Stimulated activated CD4-positive, alpha-beta T cell treated with anti-CD3 and anti-CD28 coated beads, Interleukin-1b, Interleukin-23, amount 100 ng/mL, for 48 hours (primary cell): ENCODE data around the gene KLHDC3.
"Not testable (repeated sequence)": the region's sequence is repeated elsewhere in the genome, so short reads cannot be mapped to it uniquely, and the experiment has no call there.

Experiments used
- DNase-seq: peaks from one replicate; pipeline ENCODE4 v3.0.0-alpha.2; 2020

KLHDC3 gene

DNA sequence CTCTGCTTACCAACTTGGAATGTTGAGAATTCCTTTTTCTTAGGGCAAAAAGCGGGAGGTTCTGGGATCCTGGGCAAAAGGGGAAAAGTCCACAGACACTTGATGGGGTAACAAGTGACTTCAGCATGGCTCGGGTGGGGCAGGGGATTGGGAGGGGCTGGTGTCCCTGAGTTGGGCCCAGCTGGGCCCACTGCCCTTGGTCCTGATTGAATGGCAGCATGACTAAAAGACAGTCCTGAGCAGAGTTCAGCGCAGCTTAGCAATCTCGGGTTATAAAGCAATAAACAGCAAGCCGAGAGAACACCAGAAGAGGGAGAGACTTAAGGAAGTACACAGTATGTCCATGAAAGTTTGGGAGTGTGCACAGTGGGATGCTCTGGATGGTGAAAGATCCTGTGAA, 24.1 kb upstream of the KLHDC3 start:
- DNase-seq, result no peak

DNA sequence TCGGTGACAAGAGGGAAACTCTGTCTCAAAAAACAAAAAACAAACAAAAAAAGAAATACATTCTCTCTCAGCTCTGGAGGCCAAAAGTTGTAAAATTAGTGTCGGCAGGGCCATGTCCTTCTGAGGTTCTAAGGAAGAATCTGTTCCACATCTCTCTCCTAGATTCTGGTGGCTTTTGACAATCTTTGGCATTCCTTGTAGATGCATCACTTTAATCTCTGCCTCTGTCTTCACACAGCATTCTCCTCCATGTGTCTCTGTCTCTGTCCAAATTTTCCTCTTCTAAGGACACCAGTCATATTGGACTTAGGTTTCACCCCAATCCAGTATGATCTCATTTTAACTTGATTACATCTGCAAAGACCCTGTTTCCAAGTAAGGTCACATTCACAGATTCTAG, 20.6 kb upstream of the KLHDC3 start:
- no peak for DNase-seq

- DNase-seq, result no peak
Observed at GRCh38 chr6:42996513-42996912, 17.5 kb upstream of the KLHDC3 start.

- not testable (repeated sequence) for DNase-seq
Observed at GRCh38 chr6:42998205-42998604, 15.8 kb upstream of the KLHDC3 start.

GRCh38 chr6:43001843-43002242, 12.2 kb upstream of the KLHDC3 start:
- DNase-seq, result no peak

DNA sequence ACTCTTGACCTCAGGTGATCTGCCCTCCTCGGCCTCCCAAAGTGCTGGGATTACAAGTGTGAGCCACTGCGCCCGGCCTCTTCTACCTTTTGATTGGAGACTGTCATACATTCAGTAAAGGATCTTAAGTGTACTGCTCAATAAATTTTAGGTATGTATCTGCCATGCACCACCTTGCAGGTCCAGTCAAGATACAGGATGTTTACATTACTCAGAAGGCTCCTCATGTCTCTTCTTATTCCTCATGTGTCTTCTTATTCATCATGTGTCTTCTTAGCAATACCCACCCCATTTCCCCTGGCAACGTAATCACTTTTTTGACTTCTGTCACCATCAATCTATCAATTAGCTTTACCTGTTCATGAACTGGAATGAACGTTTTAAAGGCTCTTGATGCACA, 8.2 kb upstream of the KLHDC3 start:
- DNase-seq, result no peak

DNA sequence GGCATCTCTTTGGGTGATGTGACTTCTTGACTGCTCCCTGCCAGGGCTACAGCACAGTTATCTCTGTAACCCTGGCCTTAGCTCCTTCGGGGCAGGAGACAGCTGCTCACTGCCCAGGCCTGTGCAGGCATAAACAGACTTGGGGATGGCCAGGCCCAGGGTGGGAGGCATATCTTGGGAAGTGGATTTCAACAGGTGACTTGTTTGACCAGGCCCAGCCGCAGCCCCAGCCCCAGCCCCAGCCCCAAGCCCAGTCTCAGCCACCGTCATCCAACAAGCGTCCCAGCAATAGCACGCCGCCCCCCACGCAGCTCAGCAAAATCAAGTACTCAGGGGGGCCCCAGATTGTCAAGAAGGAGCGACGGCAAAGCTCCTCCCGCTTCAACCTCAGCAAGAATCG, 7.8 kb upstream of the KLHDC3 start:
- DNase-seq, result no peak

DNA sequence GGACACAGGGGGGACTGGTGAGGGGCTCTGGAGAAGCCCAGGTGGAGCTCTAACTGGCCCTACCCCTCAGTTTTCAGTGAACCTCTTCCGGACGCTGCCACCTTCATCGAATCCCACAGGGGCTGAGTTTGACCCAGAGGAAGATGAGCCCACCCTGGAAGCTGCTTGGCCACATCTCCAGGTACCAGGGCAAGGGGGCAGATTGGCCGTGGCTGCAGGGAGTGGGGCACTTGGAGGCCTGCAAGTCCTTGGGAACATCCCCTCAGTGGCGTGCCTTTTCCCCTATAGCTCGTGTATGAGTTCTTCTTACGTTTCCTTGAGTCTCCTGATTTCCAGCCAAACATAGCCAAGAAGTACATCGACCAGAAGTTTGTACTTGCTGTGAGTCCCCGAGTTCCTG, 6.9 kb upstream of the KLHDC3 start:
- DNase-seq, result no peak

DNA sequence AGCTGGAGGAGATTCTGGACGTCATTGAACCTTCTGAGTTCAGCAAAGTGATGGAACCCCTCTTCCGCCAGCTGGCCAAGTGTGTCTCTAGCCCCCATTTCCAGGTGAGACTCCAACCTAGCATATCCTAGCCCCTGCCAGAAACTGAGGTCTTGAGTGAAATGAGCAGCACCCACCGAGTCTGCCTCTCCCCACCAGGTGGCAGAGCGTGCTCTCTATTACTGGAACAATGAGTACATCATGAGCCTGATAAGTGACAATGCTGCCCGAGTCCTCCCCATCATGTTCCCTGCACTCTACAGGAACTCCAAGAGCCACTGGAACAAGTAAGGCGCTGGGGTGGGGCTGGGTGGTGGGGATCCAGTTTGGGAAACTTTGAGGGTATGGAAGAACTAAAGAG, 4.9 kb upstream of the KLHDC3 start:
- DNase-seq, result peak; percentile 30

GRCh38 chr6:43011207-43011606, 2.8 kb upstream of the KLHDC3 start:
- DNase-seq, result no peak

DNA sequence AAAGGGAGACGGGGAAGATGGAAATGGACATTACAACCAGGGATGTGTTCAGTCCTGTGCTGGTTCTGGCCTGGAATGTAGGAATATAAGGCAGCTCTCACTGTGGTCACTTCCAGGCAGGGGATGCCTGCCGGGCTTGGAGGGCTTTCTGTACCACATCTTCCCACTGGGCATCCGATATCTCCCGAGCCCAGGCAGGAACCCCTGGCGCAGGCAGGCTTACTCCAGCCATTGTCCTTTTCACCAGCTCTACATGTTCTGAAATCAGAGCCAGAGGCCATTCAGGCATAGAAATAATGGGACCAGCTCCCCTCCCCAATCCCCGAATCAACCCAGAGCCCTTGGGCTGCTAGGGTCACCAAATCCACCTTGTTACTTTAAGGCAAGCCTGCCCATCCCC, 1.7 kb upstream of the KLHDC3 start:
- DNase-seq, result no peak

DNA sequence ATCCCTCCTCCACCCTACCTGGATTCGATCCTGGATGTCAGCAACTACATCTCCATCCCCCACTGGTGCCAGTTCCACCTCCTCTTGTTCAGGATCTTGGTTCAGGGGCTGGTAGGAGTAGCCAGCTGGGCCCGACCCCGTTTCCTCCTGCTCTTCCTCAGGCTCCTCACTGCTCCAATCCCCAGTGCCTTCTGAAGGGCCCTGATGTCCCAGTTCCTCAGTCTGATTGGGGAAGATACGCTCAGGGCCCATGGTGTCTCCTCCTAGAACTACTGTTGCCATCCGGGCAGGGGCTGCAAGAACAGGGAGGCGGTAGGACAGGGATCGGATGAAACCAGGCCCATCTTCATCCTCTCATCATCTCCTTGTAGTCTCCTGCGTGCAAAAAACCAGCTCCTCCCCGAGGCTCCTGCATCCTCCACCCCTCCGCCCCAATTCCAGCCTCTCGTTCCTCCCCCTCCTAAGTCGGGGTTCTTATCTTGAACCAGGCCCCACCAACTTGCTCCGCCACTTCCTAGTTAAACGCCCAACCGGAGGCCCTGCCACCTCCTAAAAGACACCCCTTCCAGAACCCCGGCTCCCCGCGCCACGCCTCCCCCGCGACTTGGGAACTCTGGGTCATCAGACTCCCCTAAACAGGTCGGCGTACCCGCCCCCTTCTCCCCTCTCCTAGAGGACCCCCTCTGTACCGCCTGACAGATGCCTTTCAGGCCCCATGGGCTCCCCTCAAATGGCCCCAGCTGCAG, 779 bp upstream of the KLHDC3 start:
- DNase-seq, result no peak

DNA sequence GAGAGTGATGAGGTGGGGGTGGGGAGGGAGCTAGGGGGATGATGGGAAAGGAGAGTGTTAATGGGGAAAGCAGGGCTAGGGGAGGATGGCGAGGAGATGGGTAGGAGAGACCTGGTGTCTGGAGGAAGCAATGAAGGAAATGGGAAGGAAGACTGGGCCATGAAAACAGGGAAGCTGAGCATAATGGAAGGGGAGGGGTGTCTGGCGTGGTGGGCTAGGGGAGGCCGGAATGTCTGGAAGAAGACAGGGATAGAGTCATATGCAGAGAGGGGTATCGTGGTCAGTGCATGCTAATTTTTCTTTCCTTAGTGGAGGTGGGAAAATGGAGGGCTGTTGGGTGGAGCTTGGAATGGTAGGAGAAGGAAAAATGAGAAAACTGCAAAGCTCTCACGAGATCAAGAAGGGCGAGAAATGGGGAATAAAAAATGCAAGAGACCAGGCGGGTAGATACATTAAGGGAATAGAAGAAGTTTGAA, 423 bp downstream of the KLHDC3 start:
- DNase-seq, result no peak

DNA sequence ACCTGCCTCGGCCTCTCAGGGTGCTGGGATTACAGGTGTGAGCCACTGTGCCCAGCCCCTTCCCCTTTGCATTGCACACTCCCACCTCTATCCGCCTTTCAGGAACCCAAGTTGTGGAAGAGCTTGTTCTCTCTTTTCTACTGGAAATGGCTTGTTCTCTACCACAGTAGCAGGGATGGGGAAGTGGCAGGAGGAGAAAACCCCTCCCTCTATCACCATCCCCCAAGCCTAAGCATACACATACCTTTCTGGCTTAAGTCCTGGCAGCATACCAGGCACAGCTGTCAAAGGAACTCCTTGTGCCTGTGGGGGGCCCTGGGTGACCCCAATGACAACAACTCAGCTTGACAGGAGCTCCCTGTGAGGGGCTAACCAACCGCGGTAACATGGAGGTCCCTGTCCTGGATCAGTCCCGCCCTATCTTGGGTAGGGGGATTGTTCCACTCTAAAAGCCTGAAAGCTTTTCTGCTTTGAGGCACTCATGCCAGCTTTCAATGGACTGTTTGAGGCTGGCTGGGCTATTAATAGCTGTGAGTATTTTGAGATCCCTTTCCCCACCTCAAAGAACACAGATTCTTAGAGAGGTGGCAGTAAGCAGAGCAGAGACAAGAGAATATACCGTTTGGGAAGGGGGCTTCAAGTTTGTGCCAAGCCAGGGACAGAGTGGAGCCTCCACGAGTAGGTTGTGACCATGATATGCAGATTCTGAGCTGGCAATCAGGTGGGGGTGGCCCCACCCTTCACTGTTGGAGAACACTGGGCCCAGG, 2.3 kb downstream of the KLHDC3 start:
- DNase-seq, result no peak

DNA sequence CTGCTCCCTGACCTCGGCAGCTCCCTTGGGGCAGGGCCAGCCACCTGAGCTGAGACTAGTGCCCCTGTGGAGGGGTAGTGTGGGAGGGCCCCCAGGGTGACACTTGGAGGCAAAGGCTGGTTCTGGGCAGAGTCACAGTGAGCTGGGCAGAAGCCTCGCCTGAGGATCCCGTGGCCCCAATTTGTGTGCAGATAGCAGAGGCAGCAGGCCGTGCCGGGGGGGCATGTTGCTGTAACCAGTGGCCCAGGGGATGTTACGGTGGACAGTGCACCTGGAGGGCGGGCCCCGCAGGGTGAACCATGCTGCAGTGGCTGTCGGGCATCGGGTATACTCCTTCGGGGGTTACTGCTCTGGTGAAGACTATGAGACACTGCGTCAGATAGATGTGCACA, 2.9 kb downstream of the KLHDC3 start:
- no peak for DNase-seq

DNA sequence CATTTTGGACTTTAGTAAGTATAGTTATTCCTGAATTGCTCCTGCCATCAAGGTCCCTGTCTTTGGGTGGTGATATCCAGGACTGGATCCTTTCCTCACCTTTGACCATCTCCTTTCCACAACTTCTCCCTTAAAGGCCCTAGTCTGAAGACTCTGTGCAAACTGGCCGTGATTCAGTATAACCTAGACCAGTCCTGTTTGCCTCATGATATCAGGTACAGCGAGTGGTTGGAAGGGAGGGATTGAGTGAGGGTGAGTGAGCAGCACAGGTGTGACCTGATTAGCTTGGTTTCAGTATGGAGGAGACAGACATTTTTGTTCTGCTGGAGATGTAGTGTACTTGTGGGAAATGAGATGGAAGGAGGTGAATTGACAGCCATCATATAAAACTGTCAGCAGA, 5.1 kb downstream of the KLHDC3 start:
- no peak for DNase-seq

GRCh38 chr6:43020052-43020705, 6.1 kb downstream of the KLHDC3 start:
- DNase-seq, result no peak

GRCh38 chr6:43020847-43021246, 6.8 kb downstream of the KLHDC3 start:
- DNase-seq, result no peak

DNA sequence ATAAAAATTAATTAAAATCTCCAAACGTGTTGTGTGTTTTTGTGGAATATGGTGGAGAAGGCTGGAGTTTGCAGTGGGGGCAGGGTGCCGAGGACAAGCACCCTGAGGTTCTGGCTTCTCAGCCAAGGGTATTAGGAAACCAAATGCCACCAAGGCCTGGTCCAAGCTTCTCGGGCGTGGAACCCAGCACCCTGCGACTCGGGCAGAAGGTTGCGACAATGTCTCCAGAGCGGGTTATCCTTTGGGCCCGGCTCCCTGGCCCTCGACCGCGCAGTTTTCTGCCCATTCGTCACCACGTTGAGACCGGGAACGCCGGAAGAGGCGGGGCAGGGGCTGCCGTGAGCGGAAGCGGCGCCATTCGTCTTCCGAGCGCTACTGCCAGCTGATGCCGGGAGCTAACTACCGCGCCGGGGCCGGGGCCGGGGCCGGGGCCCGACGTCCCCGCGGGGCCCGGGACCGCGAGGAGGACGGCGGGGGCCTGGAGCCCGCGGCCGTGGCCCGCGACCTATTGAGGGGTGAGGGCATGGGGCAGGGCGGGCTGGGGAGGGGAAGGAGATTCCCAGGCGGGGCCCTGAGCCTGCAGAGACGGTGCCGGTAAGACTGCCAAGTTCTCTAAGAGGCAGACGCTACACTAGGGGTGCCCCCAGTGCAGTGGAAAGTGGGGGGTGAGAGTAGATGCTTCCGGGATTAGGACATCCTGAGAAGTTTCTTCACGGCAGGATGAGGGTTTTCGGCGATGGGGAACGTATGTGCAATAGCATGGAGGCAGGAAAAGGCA, 7.4 kb downstream of the KLHDC3 start, which contains the start of gene RRP36:
Gene RRP36 (plus strand): TSS at position 354 of the 778 bp plus-strand sequence. CDS start 32 bp downstream, at position 386.
- peak; percentile 65 for DNase-seq

GRCh38 chr6:43024436-43024835, 10.4 kb downstream of the KLHDC3 start:
- DNase-seq, result no peak

- no peak for DNase-seq
Observed at GRCh38 chr6:43026365-43026764, 12.3 kb downstream of the KLHDC3 start.

DNA sequence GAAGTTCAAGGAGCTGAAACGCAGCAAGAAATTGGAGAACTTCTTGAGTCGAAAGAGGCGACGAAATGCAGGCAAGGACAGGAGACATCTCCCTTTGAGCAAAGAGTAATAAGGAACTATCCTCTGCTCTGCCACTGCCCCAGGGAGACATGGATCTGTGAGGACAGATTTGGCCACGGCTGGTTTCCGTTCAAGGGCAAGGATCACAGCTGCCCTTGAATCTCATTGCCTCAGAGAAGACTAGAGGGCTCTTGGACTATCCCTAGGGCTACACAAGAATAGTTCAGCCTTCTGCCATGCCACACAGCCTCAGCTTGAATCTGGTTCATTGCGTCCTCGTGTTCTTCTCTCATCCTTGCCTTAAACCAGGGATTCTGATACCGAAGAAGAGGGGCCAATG, 15.1 kb downstream of the KLHDC3 start:
- DNase-seq, result no peak

DNA sequence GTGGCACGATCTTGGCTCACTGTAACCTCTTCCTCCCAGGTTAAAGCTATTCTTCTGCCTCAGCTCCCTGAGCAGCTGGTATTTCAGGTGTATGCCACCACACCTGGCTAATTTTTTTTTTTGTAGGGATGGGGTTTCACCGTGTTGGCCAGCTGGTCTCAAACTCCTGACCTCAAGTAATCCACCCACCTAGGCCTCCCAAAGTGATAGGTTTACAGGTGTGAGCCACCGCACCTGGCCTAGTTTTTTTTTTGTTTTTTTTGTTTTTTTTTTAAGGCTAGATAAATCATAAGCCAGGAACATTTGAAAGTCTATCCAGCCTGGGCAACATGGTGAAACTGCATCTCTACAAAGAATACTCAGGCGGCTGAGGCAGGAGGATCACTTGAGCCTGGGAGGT, 18.3 kb downstream of the KLHDC3 start:
- DNase-seq, result no peak
